ENCODE results near the gene ALG13. TPM values are rescaled to one million over a fixed set of nuclear protein-coding genes. Genes with fewer than 3 reads are reported as not detected.
"Not testable (repeated sequence)": the region's sequence is repeated elsewhere in the genome, so short reads cannot be mapped to it uniquely, and the experiment has no call there.

Gene ALG13
- total RNA-seq, 1 experiment from 2014 or later, result 36.2 TPM

DNA sequence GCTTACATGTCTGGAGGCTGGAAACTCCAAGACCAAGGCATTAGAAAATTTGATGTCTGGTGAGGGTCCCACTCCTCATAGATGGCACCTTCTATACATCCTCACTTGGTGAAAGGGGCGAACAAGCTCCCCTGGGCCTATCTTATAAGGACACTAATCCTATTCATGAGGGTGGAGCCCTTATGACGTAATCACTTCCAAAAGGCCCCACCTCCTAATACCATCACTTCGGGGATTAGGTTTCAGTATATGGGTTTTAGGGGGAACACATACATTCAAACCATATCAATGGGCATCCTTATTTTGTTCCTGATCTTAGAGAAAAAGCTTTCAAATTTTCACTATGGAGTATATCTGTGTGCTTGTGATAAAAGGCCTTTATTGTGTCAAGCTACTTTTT lies 39.0 kb upstream of the ALG13 start:
- Mint-ChIP-seq H3K9me3 (peaks cover 5% of the 10 kb centered on the region), H3K4me1 (peaks cover 4% of the 10 kb centered on the region; the same call in 1 of the 2 replicates), H3K36me3 (no peaks in the 10 kb centered on the region), H3K27ac (no peak overlapping the region), H3K4me3 (no peak overlapping the region), H3K27me3 (ENCODE audit: low read depth) (peaks cover 10% of the 10 kb centered on the region)
- ATAC-seq (no peak), DNase-seq (ENCODE audit: low spot score) (no peak)
- POLR2A ChIA-PET, result no interaction called here
- TF ChIP-seq CDX4 (CRISPR knock-in tag; IDR thresholded peaks at IDR 0.05; ENCODE audit: borderline replicate concordance) (no peak), RELA (CRISPR knock-in tag; IDR thresholded peaks at IDR 0.05; ENCODE audit: borderline replicate concordance) (no peak)
- CTCF ChIA-PET, result no interaction called here

- ATAC-seq; H3K4me3 Mint-ChIP-seq; H3K36me3 Mint-ChIP-seq; DNase-seq (ENCODE audit: low spot score); H3K9me3 Mint-ChIP-seq; POLR2A ChIA-PET; H3K4me1 Mint-ChIP-seq; CTCF ChIA-PET; H3K27me3 Mint-ChIP-seq (ENCODE audit: low read depth); H3K27ac Mint-ChIP-seq: not testable (repeated sequence)
Observed at GRCh38 chrX:111645165-111645564, 35.8 kb upstream of the ALG13 start.

DNA sequence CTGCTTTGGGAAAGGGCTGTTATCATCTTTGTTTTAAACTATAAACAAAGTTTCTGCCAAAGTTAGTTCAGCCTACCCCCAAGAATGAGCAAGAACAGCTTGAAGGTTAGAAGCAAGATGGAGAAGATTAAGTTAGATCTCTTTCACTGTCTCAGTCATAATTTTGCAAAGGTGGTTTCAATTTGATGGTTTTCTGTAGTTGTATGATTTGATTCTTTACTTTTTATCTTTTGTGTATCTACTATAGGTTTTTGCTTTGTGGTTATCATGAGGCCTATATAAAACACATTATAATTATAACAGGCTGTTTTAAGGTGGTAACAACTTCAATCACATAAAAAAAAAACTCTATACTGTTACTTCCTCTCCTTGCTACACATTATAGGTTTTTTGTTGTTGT lies 35.4 kb upstream of the ALG13 start:
- Mint-ChIP-seq H3K27me3 (ENCODE audit: low read depth) (peaks cover 8% of the 10 kb centered on the region), H3K36me3 (no peaks in the 10 kb centered on the region), H3K27ac (no peak overlapping the region), H3K4me3 (no peak overlapping the region), H3K4me1 (peaks cover 4% of the 10 kb centered on the region; the same call in 1 of the 2 replicates), H3K9me3 (peaks cover 5% of the 10 kb centered on the region)
- ChIA-PET CTCF (no interaction called here), POLR2A (no interaction called here)
- TF ChIP-seq GTF2I (CRISPR knock-in tag; conservative IDR thresholded peaks at IDR 0.05) (no peak), JUN (CRISPR knock-in tag; IDR thresholded peaks at IDR 0.05) (no peak), ZNF671 (CRISPR knock-in tag; IDR thresholded peaks at IDR 0.05) (no peak), SOX15 (CRISPR knock-in tag; IDR thresholded peaks at IDR 0.05) (no peak), ARID4B (CRISPR knock-in tag; IDR thresholded peaks at IDR 0.05; ENCODE audit: borderline replicate concordance) (no peak)
- ATAC-seq (no peak), DNase-seq (ENCODE audit: low spot score) (no peak)

- ChIA-PET POLR2A (no interaction called here), CTCF (no interaction called here)
- peaks cover 4% of the 10 kb centered on the region; the same call in 1 of the 2 replicates for H3K4me1 Mint-ChIP-seq
- DNase-seq (ENCODE audit: low spot score) (no peak), ATAC-seq (no peak)
- no peak overlapping the region for H3K27ac Mint-ChIP-seq
- H3K36me3 Mint-ChIP-seq, result no peaks in the 10 kb centered on the region
- H3K27me3 Mint-ChIP-seq (ENCODE audit: low read depth), result peaks cover 8% of the 10 kb centered on the region
- no peak for TF ChIP-seq CREM (CRISPR knock-in tag; IDR thresholded peaks at IDR 0.05)
- TF ChIP-seq, protein P1, sequence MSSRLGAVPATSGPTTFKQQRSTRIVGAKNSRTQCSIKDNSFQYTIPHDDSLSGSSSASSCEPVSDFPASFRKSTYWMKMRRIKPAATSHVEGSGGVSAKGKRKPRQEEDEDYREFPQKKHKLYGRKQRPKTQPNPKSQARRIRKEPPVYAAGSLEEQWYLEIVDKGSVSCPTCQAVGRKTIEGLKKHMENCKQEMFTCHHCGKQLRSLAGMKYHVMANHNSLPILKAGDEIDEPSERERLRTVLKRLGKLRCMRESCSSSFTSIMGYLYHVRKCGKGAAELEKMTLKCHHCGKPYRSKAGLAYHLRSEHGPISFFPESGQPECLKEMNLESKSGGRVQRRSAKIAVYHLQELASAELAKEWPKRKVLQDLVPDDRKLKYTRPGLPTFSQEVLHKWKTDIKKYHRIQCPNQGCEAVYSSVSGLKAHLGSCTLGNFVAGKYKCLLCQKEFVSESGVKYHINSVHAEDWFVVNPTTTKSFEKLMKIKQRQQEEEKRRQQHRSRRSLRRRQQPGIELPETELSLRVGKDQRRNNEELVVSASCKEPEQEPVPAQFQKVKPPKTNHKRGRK (CRISPR knock-in tag; IDR thresholded peaks at IDR 0.05; ENCODE audit: borderline replicate concordance), result no peak
- no peak for TF ChIP-seq ZNF138 (CRISPR knock-in tag; conservative IDR thresholded peaks at IDR 0.05)
- TF ChIP-seq ZNF416 (CRISPR knock-in tag; IDR thresholded peaks at IDR 0.05), result no peak
- TF ChIP-seq TP53 (CRISPR knock-in tag; IDR thresholded peaks at IDR 0.05), result no peak
- H3K9me3 Mint-ChIP-seq, result peaks cover under 1% of the 10 kb centered on the region; the same call in 1 of the 2 replicates
- no peak overlapping the region for H3K4me3 Mint-ChIP-seq
Observed at GRCh38 chrX:111646515-111646914, 34.5 kb upstream of the ALG13 start.

Data from WTC11 (cell line).